ENCODE measurements around the gene FAM114A2.
A peak's percentile ranks its signal among the peaks of the same experiment; 100 is the strongest.

Gene FAM114A2

GRCh38 chr5:154060606-154061005, 21.9 kb upstream of the FAM114A2 start:
- Mint-ChIP-seq H3K27ac (no peak overlapping the region), H3K4me3 (no peak overlapping the region), H3K27me3 (no peaks in the 10 kb centered on the region), H3K4me1 (ENCODE audit: low read depth) (peaks cover 19% of the 10 kb centered on the region), H3K9me3 (no peaks in the 10 kb centered on the region), H3K36me3 (ENCODE audit: low read depth) (peaks cover 12% of the 10 kb centered on the region)

- Mint-ChIP-seq H3K4me1 (ENCODE audit: low read depth) (peaks cover 19% of the 10 kb centered on the region), H3K36me3 (ENCODE audit: low read depth) (peaks cover 18% of the 10 kb centered on the region), H3K27ac (no peak overlapping the region), H3K9me3 (no peaks in the 10 kb centered on the region), H3K4me3 (no peak overlapping the region), H3K27me3 (no peaks in the 10 kb centered on the region)
Measured at GRCh38 chr5:154059583-154059982, 20.9 kb upstream of the FAM114A2 start.

GRCh38 chr5:154059039-154059430, 20.3 kb upstream of the FAM114A2 start:
- H3K9me3 Mint-ChIP-seq = no peaks in the 10 kb centered on the region
- H3K36me3 Mint-ChIP-seq (ENCODE audit: low read depth) = peaks cover 24% of the 10 kb centered on the region
- peaks cover 19% of the 10 kb centered on the region for H3K4me1 Mint-ChIP-seq (ENCODE audit: low read depth)
- no peak overlapping the region for H3K4me3 Mint-ChIP-seq
- no peaks in the 10 kb centered on the region for H3K27me3 Mint-ChIP-seq
- H3K27ac Mint-ChIP-seq = no peak overlapping the region

GRCh38 chr5:154058055-154059038, 19.6 kb upstream of the FAM114A2 start:
- Mint-ChIP-seq H3K27me3 (no peaks in the 10 kb centered on the region), H3K4me3 (no peak overlapping the region), H3K9me3 (no peaks in the 10 kb centered on the region), H3K4me1 (ENCODE audit: low read depth) (peaks cover 21% of the 10 kb centered on the region), H3K27ac (no peak overlapping the region), H3K36me3 (ENCODE audit: low read depth) (peaks cover 31% of the 10 kb centered on the region)

- Mint-ChIP-seq H3K27ac (no peak overlapping the region), H3K4me3 (no peak overlapping the region), H3K36me3 (ENCODE audit: low read depth) (peaks cover 54% of the 10 kb centered on the region), H3K27me3 (no peaks in the 10 kb centered on the region), H3K4me1 (ENCODE audit: low read depth) (peaks cover 22% of the 10 kb centered on the region), H3K9me3 (no peaks in the 10 kb centered on the region)
Measured at GRCh38 chr5:154055201-154055600, 16.5 kb upstream of the FAM114A2 start.

- Mint-ChIP-seq H3K36me3 (ENCODE audit: low read depth) (peaks cover 62% of the 10 kb centered on the region), H3K27me3 (no peaks in the 10 kb centered on the region), H3K4me1 (ENCODE audit: low read depth) (peaks cover 12% of the 10 kb centered on the region), H3K27ac (no peak overlapping the region), H3K4me3 (no peak overlapping the region), H3K9me3 (no peaks in the 10 kb centered on the region)
Measured at GRCh38 chr5:154053468-154053867, 14.8 kb upstream of the FAM114A2 start.

GRCh38 chr5:154049636-154050035, 10.9 kb upstream of the FAM114A2 start:
- H3K27me3 Mint-ChIP-seq = no peaks in the 10 kb centered on the region
- H3K36me3 Mint-ChIP-seq (ENCODE audit: low read depth) = peaks cover 56% of the 10 kb centered on the region
- peaks cover 25% of the 10 kb centered on the region for H3K4me1 Mint-ChIP-seq (ENCODE audit: low read depth)
- H3K9me3 Mint-ChIP-seq = no peaks in the 10 kb centered on the region
- no peak overlapping the region for H3K4me3 Mint-ChIP-seq
- no peak overlapping the region for H3K27ac Mint-ChIP-seq

GRCh38 chr5:154047324-154047723, 8.6 kb upstream of the FAM114A2 start:
- no peak overlapping the region for H3K27ac Mint-ChIP-seq
- H3K4me1 Mint-ChIP-seq (ENCODE audit: low read depth) = peaks cover 38% of the 10 kb centered on the region
- H3K27me3 Mint-ChIP-seq = no peaks in the 10 kb centered on the region
- H3K4me3 Mint-ChIP-seq = no peak overlapping the region
- no peaks in the 10 kb centered on the region for H3K9me3 Mint-ChIP-seq
- H3K36me3 Mint-ChIP-seq (ENCODE audit: low read depth) = peaks cover 33% of the 10 kb centered on the region

GRCh38 chr5:154046486-154046885, 7.8 kb upstream of the FAM114A2 start:
- Mint-ChIP-seq H3K27ac (no peak overlapping the region), H3K4me1 (ENCODE audit: low read depth) (peaks cover 45% of the 10 kb centered on the region), H3K9me3 (no peaks in the 10 kb centered on the region), H3K36me3 (ENCODE audit: low read depth) (peaks cover 28% of the 10 kb centered on the region), H3K4me3 (no peak overlapping the region), H3K27me3 (no peaks in the 10 kb centered on the region)

GRCh38 chr5:154044581-154044980, 5.9 kb upstream of the FAM114A2 start:
- H3K4me3 Mint-ChIP-seq = no peak overlapping the region
- H3K36me3 Mint-ChIP-seq (ENCODE audit: low read depth) = peaks cover 18% of the 10 kb centered on the region
- no peaks in the 10 kb centered on the region for H3K9me3 Mint-ChIP-seq
- H3K4me1 Mint-ChIP-seq (ENCODE audit: low read depth) = peaks cover 59% of the 10 kb centered on the region
- H3K27ac Mint-ChIP-seq = no peak overlapping the region
- no peaks in the 10 kb centered on the region for H3K27me3 Mint-ChIP-seq

- Mint-ChIP-seq H3K4me3 (no peak overlapping the region), H3K4me1 (ENCODE audit: low read depth) (peaks cover 63% of the 10 kb centered on the region), H3K27me3 (no peaks in the 10 kb centered on the region), H3K36me3 (ENCODE audit: low read depth) (peaks cover 18% of the 10 kb centered on the region), H3K9me3 (no peaks in the 10 kb centered on the region), H3K27ac (no peak overlapping the region)
Measured at GRCh38 chr5:154044099-154044498, 5.4 kb upstream of the FAM114A2 start.

- no peak overlapping the region for H3K27ac Mint-ChIP-seq
- no peak overlapping the region for H3K4me3 Mint-ChIP-seq
- H3K36me3 Mint-ChIP-seq (ENCODE audit: low read depth) = peaks cover 21% of the 10 kb centered on the region
- no peaks in the 10 kb centered on the region for H3K9me3 Mint-ChIP-seq
- H3K27me3 Mint-ChIP-seq = no peaks in the 10 kb centered on the region
- H3K4me1 Mint-ChIP-seq (ENCODE audit: low read depth) = peaks cover 69% of the 10 kb centered on the region
Measured at GRCh38 chr5:154042766-154043165, 4.1 kb upstream of the FAM114A2 start.

GRCh38 chr5:154039458-154039829, 734 bp upstream of the FAM114A2 start:
- Mint-ChIP-seq H3K27ac (peak overlapping the region; percentile 94), H3K9me3 (no peaks in the 10 kb centered on the region), H3K4me1 (ENCODE audit: low read depth) (peaks cover 74% of the 10 kb centered on the region), H3K4me3 (peak overlapping the region; percentile 95), H3K27me3 (no peaks in the 10 kb centered on the region), H3K36me3 (ENCODE audit: low read depth) (peaks cover 9% of the 10 kb centered on the region)

GRCh38 chr5:154038261-154038706, 426 bp downstream of the FAM114A2 start:
- peaks cover 70% of the 10 kb centered on the region for H3K4me1 Mint-ChIP-seq (ENCODE audit: low read depth)
- peaks cover 14% of the 10 kb centered on the region for H3K36me3 Mint-ChIP-seq (ENCODE audit: low read depth)
- no peaks in the 10 kb centered on the region for H3K9me3 Mint-ChIP-seq
- no peaks in the 10 kb centered on the region for H3K27me3 Mint-ChIP-seq
- peak overlapping the region; percentile 94 for H3K27ac Mint-ChIP-seq
- H3K4me3 Mint-ChIP-seq = peak overlapping the region; percentile 95

GRCh38 chr5:154034944-154035343, 3.8 kb downstream of the FAM114A2 start:
- Mint-ChIP-seq H3K27me3 (no peaks in the 10 kb centered on the region), H3K4me3 (no peak overlapping the region), H3K36me3 (ENCODE audit: low read depth) (peaks cover 38% of the 10 kb centered on the region), H3K27ac (no peak overlapping the region), H3K9me3 (no peaks in the 10 kb centered on the region), H3K4me1 (ENCODE audit: low read depth) (peaks cover 47% of the 10 kb centered on the region)

All from stimulated activated naive CD8-positive, alpha-beta T cell treated with anti-CD3 and anti-CD28 coated beads, Interleukin-15, Interleukin-2, amounts not matched to agents 100 ng/mL and 50 ng/mL, for 24 hours (primary cell).